ENCODE results near the gene SAMD1.

SAMD1 gene

DNA sequence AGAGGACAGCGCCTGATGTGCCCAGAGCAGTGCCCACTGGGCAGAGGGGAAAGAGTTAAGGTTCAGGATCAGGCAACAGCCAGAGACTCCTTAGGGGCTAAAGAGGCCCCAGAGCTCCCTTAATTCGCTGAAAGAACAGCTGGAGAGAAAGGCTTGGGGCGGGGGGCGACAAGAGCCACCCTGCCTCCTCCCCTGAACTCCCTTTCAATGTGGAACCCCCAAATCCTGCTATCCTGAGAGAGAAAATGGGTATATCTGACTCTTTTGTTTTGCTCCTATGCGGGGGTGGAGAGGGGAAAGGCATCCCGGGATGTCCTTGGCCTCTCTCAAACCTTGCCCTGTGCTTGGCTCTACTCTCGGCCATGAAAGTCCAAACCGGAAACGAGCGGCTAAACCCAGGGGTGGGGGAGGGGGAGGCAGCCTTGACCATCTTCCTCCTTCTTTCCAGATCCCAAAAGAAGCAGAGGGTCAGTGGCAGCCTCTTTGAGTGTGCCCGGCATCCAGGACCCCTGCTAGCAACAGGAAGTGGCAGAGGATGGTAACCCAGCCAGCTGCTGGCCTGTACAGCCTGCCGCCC, 22.3 kb upstream of the SAMD1 start:
- no peak for DNase-seq

DNA sequence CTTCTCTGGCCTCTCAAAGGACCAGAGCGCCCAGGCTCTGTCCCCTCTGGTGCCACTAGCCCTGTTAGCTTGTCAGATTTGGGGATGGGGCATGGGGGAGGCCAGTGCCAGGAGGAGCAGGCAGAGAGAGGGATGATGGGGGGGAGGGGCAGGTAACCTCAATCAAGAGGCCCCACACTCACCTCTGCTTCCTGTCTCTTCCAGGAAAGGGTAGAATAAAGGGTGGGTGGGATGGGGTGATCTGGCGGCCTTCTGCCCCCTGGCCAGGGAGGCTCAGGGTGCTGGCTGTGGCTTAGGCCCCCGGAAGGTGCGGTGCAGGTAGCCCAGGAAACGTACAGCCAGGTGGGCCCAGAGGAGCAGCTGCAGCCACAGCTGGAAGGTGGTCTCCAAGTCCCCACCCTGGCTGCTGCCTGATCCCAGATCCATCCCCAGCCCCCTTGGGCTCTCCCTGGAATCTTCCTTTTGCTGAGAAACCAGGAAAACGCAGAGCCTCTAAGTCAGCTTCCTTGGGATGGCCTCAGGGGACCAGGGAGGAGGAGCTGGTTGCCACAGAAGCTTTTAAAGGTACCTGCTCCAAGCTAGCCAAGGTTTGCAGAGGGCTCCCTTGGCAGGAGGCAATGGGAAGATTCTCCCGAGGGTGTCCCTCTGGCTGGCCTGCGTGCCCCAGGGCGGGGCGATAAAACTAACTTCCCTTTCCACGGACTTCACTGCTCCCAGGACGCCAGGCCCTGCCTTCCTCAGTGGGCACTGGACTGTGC, 21.7 kb upstream of the SAMD1 start:
- no peak for DNase-seq

DNA sequence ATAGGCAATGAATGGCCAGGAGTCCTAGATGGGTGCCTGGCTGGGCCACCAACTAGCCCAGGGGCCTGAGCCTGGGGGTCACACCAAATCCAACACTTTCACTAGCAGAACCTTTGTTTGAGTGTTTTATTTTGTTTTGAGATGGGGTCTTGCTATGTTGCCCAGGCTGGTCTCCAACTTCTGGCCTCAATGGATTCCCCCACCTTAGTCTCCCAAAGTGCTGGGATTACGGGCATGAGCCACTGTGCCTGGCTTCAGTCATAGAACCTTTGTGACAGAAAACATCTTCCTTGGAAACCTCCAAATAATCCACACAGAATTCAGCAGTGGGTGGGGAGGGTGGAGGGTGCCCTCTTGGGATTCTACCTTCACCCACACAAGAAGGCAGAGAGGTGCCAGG, 20.9 kb upstream of the SAMD1 start:
- no peak for DNase-seq

GRCh38 chr19:14110650-14111049, 20.1 kb upstream of the SAMD1 start:
- no peak for DNase-seq

DNA sequence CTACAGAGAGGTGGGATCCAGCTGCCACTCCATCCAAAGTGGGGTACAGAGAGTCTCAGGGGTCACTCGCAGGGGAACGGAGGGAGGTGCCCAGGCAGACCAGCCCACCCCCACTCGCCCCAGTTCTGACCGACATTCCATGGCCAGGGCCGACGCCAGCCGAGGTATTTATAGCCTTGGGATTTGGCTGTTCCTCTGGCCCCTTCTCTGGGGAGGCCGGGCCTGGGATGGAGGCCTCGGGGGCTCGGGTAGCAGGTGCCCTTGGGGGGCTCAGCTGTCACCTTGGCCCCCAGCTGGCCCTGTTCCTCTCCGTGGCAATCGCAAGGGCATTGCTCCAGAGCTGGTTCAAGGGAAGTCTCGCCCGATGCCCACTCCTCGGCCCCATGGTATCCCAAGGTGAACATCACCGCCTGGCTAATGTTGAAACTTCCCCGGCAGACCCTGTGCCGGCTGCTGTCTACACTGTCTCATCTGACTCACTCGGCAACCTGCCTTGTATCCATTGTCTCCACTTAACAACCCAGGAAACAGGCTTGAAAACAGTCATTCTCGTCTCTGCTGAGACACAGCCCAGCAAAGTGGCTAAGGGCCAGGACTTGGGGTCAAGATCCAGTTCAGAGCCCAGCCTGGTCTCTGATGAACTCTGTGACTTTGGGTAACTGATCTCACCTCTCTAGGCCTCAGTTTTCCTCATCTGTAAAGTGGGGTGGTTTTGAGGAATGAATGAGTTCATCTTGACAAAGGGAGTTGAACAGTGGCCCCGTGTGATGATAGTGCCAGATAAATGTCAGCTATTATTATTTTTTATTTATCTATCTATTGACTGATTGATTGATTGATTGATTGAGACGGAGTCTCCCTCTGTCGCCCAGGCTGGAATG, 17.3 kb upstream of the SAMD1 start:
- no peak for DNase-seq

- no peak for DNase-seq
These were observed 16.3 kb upstream of the SAMD1 start for GRCh38 chr19:14106840-14107239.

DNA sequence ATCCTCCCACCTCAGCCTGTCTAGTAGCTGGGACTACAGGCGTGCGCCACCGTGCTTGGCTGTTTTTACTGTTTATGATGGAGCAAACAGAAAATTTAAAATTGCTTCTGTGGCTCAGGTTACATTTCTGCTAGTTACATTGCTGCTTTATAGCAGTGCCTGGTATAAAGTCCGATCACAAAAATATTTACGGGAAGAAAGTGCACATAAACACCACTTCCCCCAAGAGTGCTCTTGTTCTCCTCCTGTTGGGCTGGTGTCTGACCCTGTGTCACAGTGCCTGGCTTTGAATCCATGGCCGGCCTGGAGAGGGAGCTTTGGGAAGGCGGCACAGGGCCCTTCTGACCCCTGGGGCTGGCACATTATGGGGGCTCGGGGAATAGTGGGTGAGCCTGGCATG, 15.1 kb upstream of the SAMD1 start:
- DNase-seq, result no peak

- no peak for DNase-seq
These were observed 12.8 kb upstream of the SAMD1 start for GRCh38 chr19:14103310-14103709.

- no peak for DNase-seq
These were observed 12.2 kb upstream of the SAMD1 start for GRCh38 chr19:14102756-14103155.

DNA sequence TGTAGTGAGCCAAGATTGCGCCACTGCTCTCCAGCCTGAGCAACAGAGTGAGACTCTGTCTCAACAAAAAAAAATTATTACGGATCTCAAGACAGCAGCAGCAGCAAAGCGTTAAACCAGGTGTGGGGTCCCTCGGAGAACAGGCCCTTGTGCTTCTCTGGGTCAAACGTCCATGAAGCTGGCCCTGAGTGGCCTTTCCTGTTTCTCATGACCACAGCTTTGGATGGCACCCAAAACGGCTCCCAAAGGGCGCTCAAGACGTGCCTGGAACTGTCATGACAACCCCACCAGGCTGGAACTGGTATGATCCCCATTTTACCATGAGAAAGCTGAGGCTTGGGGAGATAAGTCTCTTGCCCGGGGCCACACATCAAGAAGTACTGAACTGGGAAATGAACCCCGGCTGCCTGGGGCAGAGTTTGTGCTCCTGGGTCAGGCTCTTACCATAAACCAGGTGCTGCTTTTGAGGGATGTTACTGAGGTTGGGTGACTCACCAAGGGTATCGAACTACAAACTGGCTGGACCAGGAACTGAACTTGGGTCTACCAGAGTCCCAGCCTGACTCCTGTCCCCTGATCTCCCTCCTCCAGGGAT, 11.6 kb upstream of the SAMD1 start:
- DNase-seq, result no peak

DNA sequence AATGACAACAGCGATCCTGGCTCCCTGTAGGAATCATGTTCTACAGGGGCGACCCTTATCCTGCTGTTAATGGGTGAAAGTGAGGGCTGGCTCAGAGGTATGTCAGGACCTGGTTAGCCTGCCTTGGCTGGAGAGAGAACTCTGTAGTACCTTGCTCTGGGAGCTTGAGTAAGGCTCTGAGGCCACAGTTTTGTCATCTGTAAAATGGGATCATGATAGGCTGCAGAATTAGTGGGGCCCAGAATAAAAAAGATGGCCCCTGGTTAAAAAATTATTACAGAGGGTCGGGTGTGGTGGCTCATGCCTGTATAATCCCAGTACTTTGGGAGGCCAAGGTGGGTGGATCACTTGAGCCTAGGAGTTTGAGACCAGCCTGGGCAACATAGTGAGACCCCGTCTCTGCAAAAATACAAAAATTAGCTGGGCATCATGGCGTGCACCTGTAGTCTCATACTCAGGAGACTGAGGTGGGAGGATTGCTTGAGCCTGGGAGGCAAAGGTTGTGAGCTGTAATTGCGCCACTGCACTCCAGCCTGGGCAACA, 10.5 kb upstream of the SAMD1 start:
- DNase-seq, result no peak

DNA sequence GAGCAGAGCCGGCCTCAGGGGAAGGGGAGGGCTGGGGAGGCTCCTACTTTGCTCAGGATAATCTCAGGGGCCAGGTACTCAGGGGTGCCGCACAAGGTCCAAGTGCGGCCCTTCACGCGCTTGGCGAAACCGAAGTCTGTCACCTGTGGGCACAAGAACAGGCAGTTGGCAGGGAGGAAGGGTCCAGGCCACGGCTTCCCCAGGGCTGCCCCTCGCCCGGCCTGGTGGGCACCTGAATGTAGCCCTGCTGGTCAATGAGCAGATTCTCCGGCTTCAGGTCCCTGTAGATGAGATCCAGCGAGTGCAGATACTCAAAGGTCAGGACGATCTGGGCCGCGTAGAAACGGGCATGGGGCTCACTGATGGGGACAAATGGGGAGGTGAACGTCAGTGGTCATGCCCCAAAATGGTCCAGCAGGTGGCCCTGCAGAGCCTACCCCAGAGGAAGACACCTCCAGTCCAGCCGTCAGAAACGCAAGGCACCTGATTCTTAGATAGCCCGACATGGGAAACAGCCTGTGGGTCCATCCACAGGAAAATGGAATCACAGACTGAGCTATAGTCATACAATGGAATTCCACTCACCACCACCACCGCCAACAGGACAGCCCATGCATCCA, 7.1 kb upstream of the SAMD1 start:
- no peak for DNase-seq

DNA sequence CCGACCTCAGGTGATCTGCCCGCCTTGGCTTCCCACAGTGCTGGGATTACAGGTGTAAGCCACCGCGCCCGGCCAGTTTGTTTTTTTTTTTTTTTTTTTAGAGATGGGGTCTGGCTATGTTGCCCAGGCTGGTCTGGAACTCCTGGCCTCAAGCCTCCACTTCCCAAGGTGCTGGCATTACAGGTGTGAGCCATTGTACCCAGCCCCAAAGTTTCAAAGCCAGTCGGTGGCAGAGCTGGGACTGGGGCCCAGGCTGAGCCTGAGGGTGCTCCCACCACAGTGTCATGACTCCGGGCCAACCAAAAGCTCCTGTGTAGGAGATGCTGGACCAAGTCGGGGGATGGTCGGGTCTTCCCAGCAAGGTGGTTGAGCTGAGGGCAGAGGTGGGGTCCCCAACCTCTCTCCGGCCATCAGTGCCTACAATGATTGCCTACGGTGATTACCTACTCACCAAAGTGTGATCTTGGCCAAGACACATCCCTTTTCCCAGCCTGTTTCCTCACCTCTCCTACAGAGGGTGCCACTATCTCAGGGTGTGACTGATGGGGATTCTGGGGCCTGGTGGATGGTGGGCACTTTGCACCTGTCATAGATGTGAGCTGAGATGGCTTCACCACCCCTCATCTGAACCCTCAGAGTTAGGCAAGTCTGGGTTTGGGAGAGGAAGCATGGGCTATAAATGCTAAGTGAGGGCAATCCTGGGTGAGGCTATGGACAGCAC, 5.9 kb upstream of the SAMD1 start:
- no peak for DNase-seq

- no peak for DNase-seq
These were observed 4.3 kb upstream of the SAMD1 start for GRCh38 chr19:14094854-14095253.

DNA sequence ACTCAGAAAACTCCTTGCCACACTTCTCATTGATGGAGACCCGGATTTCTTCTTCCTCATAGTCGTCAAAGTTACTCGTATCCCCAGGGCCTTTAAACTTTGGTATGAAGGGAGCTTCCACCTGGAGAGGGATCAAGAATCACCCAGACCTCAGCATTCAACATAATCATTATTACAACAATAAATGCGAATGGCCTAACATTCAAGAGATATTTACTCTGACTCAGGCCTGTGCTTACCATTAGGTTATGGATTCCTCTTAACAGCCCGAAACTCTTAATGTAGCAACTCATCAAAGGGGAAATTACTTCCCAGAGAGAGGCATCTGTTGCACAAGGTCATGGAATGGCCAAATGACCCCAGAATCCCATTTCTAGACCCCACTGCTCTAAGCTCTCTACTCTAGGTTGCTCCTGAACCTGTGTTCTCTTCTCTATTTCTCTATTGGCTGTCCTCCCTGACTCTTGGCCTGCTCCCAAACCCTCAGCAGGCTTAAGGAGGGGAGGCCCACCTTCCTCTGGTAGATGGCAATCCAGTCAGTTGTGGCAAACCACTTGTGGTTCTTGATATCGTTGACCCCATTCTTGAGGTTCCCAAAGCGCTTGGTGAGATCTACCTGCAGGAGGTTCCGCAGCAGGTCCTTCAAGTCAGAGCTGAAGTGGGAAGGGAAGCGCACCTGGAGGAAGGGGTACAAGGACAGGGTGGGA, 2.7 kb upstream of the SAMD1 start:
- DNase-seq, result no peak

DNA sequence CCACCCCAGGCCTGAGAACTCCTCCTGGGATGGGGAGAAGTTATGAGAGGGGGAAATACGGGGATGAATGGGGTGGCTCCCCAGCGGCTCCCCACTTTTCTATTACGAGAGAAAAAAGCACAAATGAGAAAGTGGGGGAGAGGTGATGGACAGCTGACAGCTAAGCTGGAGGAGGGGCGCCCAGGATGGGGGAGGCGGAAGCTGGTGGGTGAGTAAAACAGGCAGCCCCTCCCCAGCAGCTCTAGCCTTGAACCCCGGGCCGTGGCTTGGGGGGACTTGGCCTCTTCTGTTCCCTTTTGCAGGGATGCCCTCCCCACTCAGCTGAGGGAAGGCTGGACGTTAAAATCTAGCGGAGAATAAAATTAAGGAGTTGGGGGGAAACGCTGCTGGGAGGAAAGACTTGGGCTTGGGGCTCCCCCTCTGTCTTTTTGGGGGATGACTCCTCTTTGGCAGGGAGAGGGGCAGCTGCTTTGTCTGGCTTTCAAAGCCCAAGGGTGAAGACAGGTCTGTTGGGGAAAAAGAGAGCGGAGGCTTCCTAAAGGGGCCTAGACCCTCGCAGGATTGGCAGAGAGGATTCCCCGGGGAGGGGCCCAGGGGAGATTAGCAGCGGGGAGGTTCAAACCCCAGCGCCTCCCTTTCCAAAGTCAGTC, 1.4 kb upstream of the SAMD1 start:
- DNase-seq, result peak; percentile 49

GRCh38 chr19:14091081-14091812, 696 bp upstream of the SAMD1 start:
- peak; percentile 61 for DNase-seq

- peak; percentile 34 for DNase-seq
These were observed 666 bp downstream of the SAMD1 start for GRCh38 chr19:14089662-14090508.

GRCh38 chr19:14089412-14089661, 1.2 kb downstream of the SAMD1 start:
- no peak for DNase-seq
